Measurements from ENCODE around the gene OR51B4. TPM values are rescaled to one million over a fixed set of nuclear protein-coding genes. Genes with fewer than 3 reads are reported as not detected.
A peak's percentile ranks its signal among the peaks of the same experiment; 100 is the strongest.

Gene OR51B4
- total and polyA plus RNA-seq, 2 experiments from 2014 or later = not detected

- ATAC-seq (no peak), DNase-seq (ENCODE audit: low spot score) (no peak)
- Histone ChIP-seq H3K27me3 (ENCODE audit: insufficient read depth) (no peaks in the 10 kb centered on the region), H3K36me3 (ENCODE audit: insufficient read depth) (no peaks in the 10 kb centered on the region), H3K79me2 (replicated peaks; ENCODE audit: insufficient read depth) (no peaks in the 10 kb centered on the region), H4K20me1 (replicated peaks; ENCODE audit: insufficient read depth) (no peaks in the 10 kb centered on the region), H3K27ac (ENCODE audit: low read depth) (no peak overlapping the region), H2AFZ (no peak overlapping the region), H3K9me2 (ENCODE audit: insufficient read depth) (no peaks in the 10 kb centered on the region), H3K4me2 (no peak overlapping the region), H3F3A (replicated peaks; ENCODE audit: low read depth) (no peaks in the 10 kb centered on the region), H3K4me1 (ENCODE audit: insufficient read depth) (peaks cover 18% of the 10 kb centered on the region), H3K4me3 (no peak overlapping the region)
- H3K36me3 Mint-ChIP-seq (ENCODE audit: low read depth) = no peaks in the 10 kb centered on the region
- TF ChIP-seq POLR2AphosphoS5 (IDR thresholded peaks at IDR 0.05; ENCODE audit: low read depth) = no peak
- TF ChIP-seq EZH2phosphoT487 (IDR thresholded peaks at IDR 0.05; ENCODE audit: unreplicated experiment) = no peak
- TF ChIP-seq ETS1 (IDR thresholded peaks at IDR 0.05) = no peak
- no peak for TF ChIP-seq CREB1 (CRISPR knock-in tag; IDR thresholded peaks at IDR 0.05; ENCODE audit: low read depth)
- TF ChIP-seq JUNB (IDR thresholded peaks at IDR 0.05; ENCODE audit: unreplicated experiment) = no peak
- no peak for TF ChIP-seq NANOG (IDR thresholded peaks at IDR 0.05; ENCODE audit: borderline replicate concordance)
- no peak for TF ChIP-seq EZH2 (IDR thresholded peaks at IDR 0.05; ENCODE audit: low read depth, unreplicated experiment)
- H3K9me3 Mint-ChIP-seq = no peaks in the 10 kb centered on the region
- H3K27ac Mint-ChIP-seq = no peak overlapping the region
- H3K4me1 Mint-ChIP-seq = peaks cover 21% of the 10 kb centered on the region
- H3K4me3 Mint-ChIP-seq = no peak overlapping the region
- no peaks in the 10 kb centered on the region for H3K27me3 Mint-ChIP-seq (ENCODE audit: insufficient read depth, low read depth, poor library complexity)
Observed at GRCh38 chr11:5349550-5349949, 47.8 kb upstream of the OR51B4 start.

- no peaks in the 10 kb centered on the region for H3K27me3 Mint-ChIP-seq (ENCODE audit: insufficient read depth, low read depth, poor library complexity)
- peak overlapping the region; percentile 34; the same call in 1 of the 2 replicates for H3K4me3 ChIP-seq
- H3K79me2 ChIP-seq (replicated peaks; ENCODE audit: insufficient read depth) = no peaks in the 10 kb centered on the region
- H2AFZ ChIP-seq = no peak overlapping the region
- no peaks in the 10 kb centered on the region for H3K27me3 ChIP-seq (ENCODE audit: insufficient read depth)
- ATAC-seq (peak; percentile 58), DNase-seq (ENCODE audit: low spot score) (peak; percentile 27)
- H4K20me1 ChIP-seq (replicated peaks; ENCODE audit: insufficient read depth) = no peaks in the 10 kb centered on the region
- peak overlapping the region; percentile 36 for H3K4me2 ChIP-seq
- H3K4me3 Mint-ChIP-seq = peak overlapping the region; percentile 35; the same call in 2 of the 3 replicates
- H3K9me3 Mint-ChIP-seq = no peaks in the 10 kb centered on the region
- no peaks in the 10 kb centered on the region for H3K36me3 ChIP-seq (ENCODE audit: insufficient read depth)
- no peak for TF ChIP-seq CREB1 (CRISPR knock-in tag; IDR thresholded peaks at IDR 0.05; ENCODE audit: low read depth)
- TF ChIP-seq NANOG (IDR thresholded peaks at IDR 0.05; ENCODE audit: borderline replicate concordance) = 0 out of 2 replicates have a peak, but pooled peaks have one; percentile 14
- no peak for TF ChIP-seq EZH2 (IDR thresholded peaks at IDR 0.05; ENCODE audit: low read depth, unreplicated experiment)
- H3K27ac Mint-ChIP-seq = no peak overlapping the region
- no peaks in the 10 kb centered on the region for H3K36me3 Mint-ChIP-seq (ENCODE audit: low read depth)
- peaks cover 26% of the 10 kb centered on the region for H3K4me1 Mint-ChIP-seq
- no peaks in the 10 kb centered on the region for H3F3A ChIP-seq (replicated peaks; ENCODE audit: low read depth)
- peaks cover 18% of the 10 kb centered on the region for H3K4me1 ChIP-seq (ENCODE audit: insufficient read depth)
- no peaks in the 10 kb centered on the region for H3K9me2 ChIP-seq (ENCODE audit: insufficient read depth)
- no peak overlapping the region for H3K27ac ChIP-seq (ENCODE audit: low read depth)
Observed at GRCh38 chr11:5348551-5349194, 46.9 kb upstream of the OR51B4 start.

GRCh38 chr11:5345831-5346230 lies 44.1 kb upstream of the OR51B4 start:
- Histone ChIP-seq H3K27ac (ENCODE audit: low read depth) (no peak overlapping the region), H3K27me3 (ENCODE audit: insufficient read depth) (no peaks in the 10 kb centered on the region), H4K20me1 (replicated peaks; ENCODE audit: insufficient read depth) (no peaks in the 10 kb centered on the region), H3F3A (replicated peaks; ENCODE audit: low read depth) (no peaks in the 10 kb centered on the region), H2AFZ (no peak overlapping the region), H3K9me2 (ENCODE audit: insufficient read depth) (no peaks in the 10 kb centered on the region), H3K36me3 (ENCODE audit: insufficient read depth) (no peaks in the 10 kb centered on the region), H3K79me2 (replicated peaks; ENCODE audit: insufficient read depth) (no peaks in the 10 kb centered on the region), H3K4me3 (no peak overlapping the region), H3K4me1 (ENCODE audit: insufficient read depth) (peaks cover 18% of the 10 kb centered on the region), H3K4me2 (no peak overlapping the region)
- H3K9me3 Mint-ChIP-seq = no peaks in the 10 kb centered on the region
- H3K36me3 Mint-ChIP-seq (ENCODE audit: low read depth) = no peaks in the 10 kb centered on the region
- peaks cover 28% of the 10 kb centered on the region for H3K4me1 Mint-ChIP-seq
- no peak overlapping the region for H3K27ac Mint-ChIP-seq
- DNase-seq (ENCODE audit: low spot score) = no peak
- H3K4me3 Mint-ChIP-seq = no peak overlapping the region
- ATAC-seq = no peak
- H3K27me3 Mint-ChIP-seq (ENCODE audit: insufficient read depth, low read depth, poor library complexity) = no peaks in the 10 kb centered on the region
- no peak for TF ChIP-seq REST (IDR thresholded peaks at IDR 0.05; ENCODE audit: unreplicated experiment)
- no peak for TF ChIP-seq NANOG (IDR thresholded peaks at IDR 0.05; ENCODE audit: borderline replicate concordance)
